ENCODE measurements around the gene PLA2G6.

GRCh38 chr22:38176170-38176741 lies 5.4 kb downstream of the PLA2G6 start:
- TF ChIP-seq CTCF (tag by site-specific recombination; IDR thresholded peaks at IDR 0.05), result no peak
- no peak for TF ChIP-seq ZNF580 (tag by site-specific recombination; IDR thresholded peaks at IDR 0.05)
- no peak for TF ChIP-seq YY1 (tag by site-specific recombination; IDR thresholded peaks at IDR 0.05)
- no peak for TF ChIP-seq ZNF132 (tag by site-specific recombination; IDR thresholded peaks at IDR 0.05; ENCODE audit: borderline replicate concordance)
- no peak for TF ChIP-seq ZNF174 (tag by site-specific recombination; IDR thresholded peaks at IDR 0.05)
- TF ChIP-seq ZNF24 (tag by site-specific recombination; IDR thresholded peaks at IDR 0.05), result no peak
